Measurements from ENCODE around the gene TEX19.

DNA sequence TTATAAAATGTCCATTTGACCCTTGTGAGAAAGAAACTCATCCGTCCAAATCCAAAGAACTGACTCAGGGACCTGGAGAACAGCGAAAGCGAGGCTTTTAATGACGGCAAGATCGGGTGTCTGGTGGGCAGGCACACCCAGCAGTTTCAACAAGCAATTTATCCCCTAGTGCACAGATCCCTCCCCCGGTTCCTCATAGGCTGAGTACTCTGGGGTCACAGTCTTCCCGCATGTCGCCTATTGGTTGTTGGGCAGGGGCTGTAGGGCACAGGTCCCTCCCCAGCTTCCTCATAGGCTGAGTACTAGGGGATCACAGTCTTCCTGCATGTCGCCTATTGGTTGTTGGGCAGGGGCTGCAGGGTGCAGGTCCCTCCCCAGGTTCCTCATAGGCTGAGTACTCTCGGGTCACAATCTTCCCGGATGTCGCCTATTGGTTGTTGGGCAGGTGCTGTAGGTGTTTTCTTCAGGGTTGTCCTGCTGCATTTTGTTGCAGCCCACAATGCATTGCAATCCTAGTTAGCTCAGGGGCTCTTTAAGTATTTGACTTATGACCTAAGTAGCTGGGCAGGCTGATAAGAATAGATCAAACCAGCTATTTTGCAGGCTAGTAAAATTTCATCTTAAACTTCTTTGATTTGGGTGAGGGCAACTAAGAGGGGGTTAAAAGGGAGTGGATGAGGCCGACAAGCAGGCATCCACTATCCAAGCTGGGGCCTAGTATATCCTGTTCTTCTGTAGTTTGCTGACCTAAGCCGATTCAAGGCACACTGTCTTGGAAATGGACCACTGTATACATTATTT, 8.9 kb downstream of the TEX19 start:
- TF ChIP-seq POLR2A (IDR thresholded peaks at IDR 0.05): no peak
- TF ChIP-seq, protein P1, sequence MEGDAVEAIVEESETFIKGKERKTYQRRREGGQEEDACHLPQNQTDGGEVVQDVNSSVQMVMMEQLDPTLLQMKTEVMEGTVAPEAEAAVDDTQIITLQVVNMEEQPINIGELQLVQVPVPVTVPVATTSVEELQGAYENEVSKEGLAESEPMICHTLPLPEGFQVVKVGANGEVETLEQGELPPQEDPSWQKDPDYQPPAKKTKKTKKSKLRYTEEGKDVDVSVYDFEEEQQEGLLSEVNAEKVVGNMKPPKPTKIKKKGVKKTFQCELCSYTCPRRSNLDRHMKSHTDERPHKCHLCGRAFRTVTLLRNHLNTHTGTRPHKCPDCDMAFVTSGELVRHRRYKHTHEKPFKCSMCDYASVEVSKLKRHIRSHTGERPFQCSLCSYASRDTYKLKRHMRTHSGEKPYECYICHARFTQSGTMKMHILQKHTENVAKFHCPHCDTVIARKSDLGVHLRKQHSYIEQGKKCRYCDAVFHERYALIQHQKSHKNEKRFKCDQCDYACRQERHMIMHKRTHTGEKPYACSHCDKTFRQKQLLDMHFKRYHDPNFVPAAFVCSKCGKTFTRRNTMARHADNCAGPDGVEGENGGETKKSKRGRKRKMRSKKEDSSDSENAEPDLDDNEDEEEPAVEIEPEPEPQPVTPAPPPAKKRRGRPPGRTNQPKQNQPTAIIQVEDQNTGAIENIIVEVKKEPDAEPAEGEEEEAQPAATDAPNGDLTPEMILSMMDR (IDR thresholded peaks at IDR 0.05 in 8 of 11, conservative IDR thresholded peaks at IDR 0.05 in 3 of 11): no peak

All from spleen (tissue), 7 donors.